ENCODE data around the gene ERAL1. TPM values are rescaled to one million over a fixed set of nuclear protein-coding genes. Genes with fewer than 3 reads are reported as not detected.

The ERAL1 gene
- polyA plus RNA-seq, 3 donors: 27.7 to 34.5 (median 33.8) TPM

DNA sequence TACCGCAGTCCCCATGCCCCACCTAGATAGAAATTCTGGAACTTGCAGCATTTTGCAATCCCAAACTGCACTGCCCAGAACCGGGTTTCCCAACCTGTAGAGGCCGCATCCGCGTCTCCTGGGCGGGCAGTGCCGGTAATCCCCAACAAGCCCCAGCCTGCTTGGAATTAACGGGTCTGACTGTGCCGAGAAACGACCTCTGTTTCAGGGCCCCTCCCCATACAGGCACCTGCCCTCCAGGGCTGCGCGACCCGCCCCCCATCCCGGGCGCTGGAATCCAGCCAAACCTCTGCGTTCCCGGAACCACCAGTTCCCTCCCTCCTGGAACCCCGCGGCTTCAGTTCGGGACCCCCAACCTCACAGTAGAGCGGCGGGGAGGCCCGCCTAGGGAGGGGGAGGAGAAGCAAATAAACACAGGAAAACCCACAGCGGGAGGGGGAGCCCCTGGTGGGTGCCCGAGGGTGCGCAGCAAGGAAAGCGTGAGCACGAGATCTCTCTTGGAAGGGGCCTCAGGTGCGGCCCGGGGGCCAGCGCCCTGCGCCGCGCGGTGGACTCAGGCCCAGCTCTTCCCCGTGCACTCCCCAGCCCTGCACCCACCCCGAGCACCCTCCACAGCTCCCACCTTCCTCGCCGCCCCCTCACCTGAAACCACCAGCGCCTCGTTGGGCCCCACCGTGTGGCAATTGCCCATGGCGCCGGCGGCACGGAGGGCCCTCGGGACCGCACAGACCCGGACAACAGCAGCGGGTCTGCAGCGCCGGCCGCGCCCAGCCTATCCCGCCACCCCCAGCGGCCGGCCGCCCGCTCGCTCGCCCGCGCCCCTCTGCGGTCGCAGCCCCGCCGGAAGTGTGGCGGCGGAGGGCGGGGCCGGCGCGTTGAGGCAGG is 42.3 kb downstream of the ERAL1 start, which contains the start of gene FLOT2:
Gene FLOT2 (minus strand): TSS at position 850 of the 885 bp plus-strand sequence. CDS start 159 bp downstream, at position 691.
- H3K4me3 Mint-ChIP-seq: peak within 1 kb of the TSS; percentile 92 to 93
- Histone ChIP-seq H3K9me3 (replicated peaks in 1 of 2; ENCODE audit: control insufficient read depth in 1 of 2, insufficient read depth in 1 of 2, low read length in 2 of 2) (no peaks in the 10 kb centered on the region), H3K9ac (ENCODE audit: insufficient read depth, low read length, poor library complexity, severe bottlenecking) (peak within 1 kb of the TSS; percentile 91), H2AFZ (ENCODE audit: insufficient read depth, low read depth, low read length, poor library complexity, severe bottlenecking) (peak within 1 kb of the TSS; percentile 95), H3K4me1 (ENCODE audit: control insufficient read depth in 1 of 2, insufficient read depth in 2 of 2, low read length in 2 of 2) (peaks cover 63 to 70% of the 10 kb centered on the region in 2 donors), H3K36me3 (replicated peaks in 1 of 2; ENCODE audit: control insufficient read depth in 1 of 2, insufficient read depth in 2 of 2, low read length in 2 of 2) (no peaks in the 10 kb centered on the region), H3K27ac (ENCODE audit: low read depth in 1 of 2, low read length in 2 of 2) (peak within 1 kb of the TSS; percentile 84 to 90), H3K27me3 (ENCODE audit: control insufficient read depth in 2 of 2, insufficient read depth in 2 of 2, low read length in 2 of 2) (no peaks in the 10 kb centered on the region), H4K20me1 (ENCODE audit: insufficient read depth, low read length) (peaks cover 24% of the 10 kb centered on the region), H3K79me2 (ENCODE audit: insufficient read depth, low read length) (peaks cover 76% of the 10 kb centered on the region), H3K4me2 (replicated peaks; ENCODE audit: extremely low read depth, low read length, poor library complexity, severe bottlenecking) (peak within 1 kb of the TSS; percentile 92), H3K4me3 (replicated peaks in 1 of 3; ENCODE audit: low read depth in 2 of 3, low read length in 3 of 3) (peak within 1 kb of the TSS; percentile 79 to 98 (median 86))
- WGBS (ENCODE audit: insufficient coverage): under 1% methylated on average over 52 of the region's 73 CpGs
- H3K4me1 Mint-ChIP-seq: peaks cover 56% of the 10 kb centered on the region
- H3K9me3 Mint-ChIP-seq: peaks cover 0 to 2% (median 0%) of the 10 kb centered on the region in 7 donors
- H3K27ac Mint-ChIP-seq: peak within 1 kb of the TSS; percentile 85 to 96 (median 93)
- DNase-seq: peak; percentile 37 to 92 (median 79)
- H3K27me3 Mint-ChIP-seq (ENCODE audit: low read depth in 3 of 3): peaks cover 0 to 7% (median 1%) of the 10 kb centered on the region in 3 donors
- H3K36me3 Mint-ChIP-seq: peaks cover 6 to 11% of the 10 kb centered on the region in 2 donors
- TF ChIP-seq, protein P1, sequence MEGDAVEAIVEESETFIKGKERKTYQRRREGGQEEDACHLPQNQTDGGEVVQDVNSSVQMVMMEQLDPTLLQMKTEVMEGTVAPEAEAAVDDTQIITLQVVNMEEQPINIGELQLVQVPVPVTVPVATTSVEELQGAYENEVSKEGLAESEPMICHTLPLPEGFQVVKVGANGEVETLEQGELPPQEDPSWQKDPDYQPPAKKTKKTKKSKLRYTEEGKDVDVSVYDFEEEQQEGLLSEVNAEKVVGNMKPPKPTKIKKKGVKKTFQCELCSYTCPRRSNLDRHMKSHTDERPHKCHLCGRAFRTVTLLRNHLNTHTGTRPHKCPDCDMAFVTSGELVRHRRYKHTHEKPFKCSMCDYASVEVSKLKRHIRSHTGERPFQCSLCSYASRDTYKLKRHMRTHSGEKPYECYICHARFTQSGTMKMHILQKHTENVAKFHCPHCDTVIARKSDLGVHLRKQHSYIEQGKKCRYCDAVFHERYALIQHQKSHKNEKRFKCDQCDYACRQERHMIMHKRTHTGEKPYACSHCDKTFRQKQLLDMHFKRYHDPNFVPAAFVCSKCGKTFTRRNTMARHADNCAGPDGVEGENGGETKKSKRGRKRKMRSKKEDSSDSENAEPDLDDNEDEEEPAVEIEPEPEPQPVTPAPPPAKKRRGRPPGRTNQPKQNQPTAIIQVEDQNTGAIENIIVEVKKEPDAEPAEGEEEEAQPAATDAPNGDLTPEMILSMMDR (IDR thresholded peaks at IDR 0.05): peak; percentile 60
- intact Hi-C loops (cut with micrococcal nuclease): loop anchor here in 1 of 2 donors (5.0 kb wide), 1 partner anchor 180 kb away; the partner anchor contains the start of genes RAB34 and RPL23A

DNA sequence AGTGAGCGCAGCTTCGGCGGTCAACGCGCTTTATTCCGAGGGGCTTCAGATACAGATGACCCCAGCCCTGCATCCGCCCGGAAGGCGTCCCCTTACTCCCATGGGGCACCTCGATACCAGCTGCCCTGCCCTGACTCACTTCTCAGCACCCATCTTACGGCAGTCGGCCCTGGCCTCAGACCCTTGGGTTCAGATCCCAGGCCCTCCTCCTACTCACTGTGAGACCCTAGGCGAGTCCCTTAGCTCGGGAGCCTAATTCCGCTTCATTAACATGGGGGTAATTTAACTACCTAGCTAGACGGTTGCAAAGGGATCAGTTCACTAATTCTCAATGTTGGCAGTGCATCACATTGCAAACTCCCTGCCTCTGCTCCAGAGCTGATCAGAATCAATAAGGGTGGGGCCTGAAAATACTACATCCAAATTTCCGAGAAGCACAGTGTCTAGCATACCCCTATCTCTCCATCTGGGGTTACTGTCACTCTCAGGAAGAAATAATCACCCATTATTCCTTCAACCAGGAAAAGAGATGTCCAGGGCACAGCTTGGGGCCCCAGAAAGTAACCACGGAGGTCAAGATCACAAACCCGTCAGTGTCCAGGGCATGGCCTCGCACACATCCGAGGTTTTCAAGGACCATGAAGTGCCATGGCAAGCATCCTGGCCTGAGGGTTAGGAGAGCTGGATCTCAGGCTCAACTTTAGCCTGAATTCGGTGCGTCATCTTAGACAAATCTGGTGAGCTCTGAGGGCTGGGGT is 43.1 kb downstream of the ERAL1 start:
- TF ChIP-seq, protein P1 (IDR thresholded peaks at IDR 0.05): no peak
- 14% methylated on average over 19 of the region's 23 CpGs for WGBS (ENCODE audit: insufficient coverage)
- Histone ChIP-seq H3K4me3 (replicated peaks in 1 of 3; ENCODE audit: low read depth in 2 of 3, low read length in 3 of 3) (peak overlapping the region; percentile 79 to 98 (median 86)), H3K9me3 (replicated peaks in 1 of 2; ENCODE audit: control insufficient read depth in 1 of 2, insufficient read depth in 1 of 2, low read length in 2 of 2) (no peaks in the 10 kb centered on the region), H3K4me2 (replicated peaks; ENCODE audit: extremely low read depth, low read length, poor library complexity, severe bottlenecking) (peak overlapping the region; percentile 92), H3K9ac (ENCODE audit: insufficient read depth, low read length, poor library complexity, severe bottlenecking) (peak overlapping the region; percentile 91), H3K27ac (ENCODE audit: low read depth in 1 of 2, low read length in 2 of 2) (peak overlapping the region; percentile 84 to 90), H3K4me1 (ENCODE audit: control insufficient read depth in 1 of 2, insufficient read depth in 2 of 2, low read length in 2 of 2) (peaks cover 57 to 68% of the 10 kb centered on the region in 2 donors), H3K27me3 (ENCODE audit: control insufficient read depth in 2 of 2, insufficient read depth in 2 of 2, low read length in 2 of 2) (no peaks in the 10 kb centered on the region), H3K36me3 (replicated peaks in 1 of 2; ENCODE audit: control insufficient read depth in 1 of 2, insufficient read depth in 2 of 2, low read length in 2 of 2) (no peaks in the 10 kb centered on the region), H3K79me2 (ENCODE audit: insufficient read depth, low read length) (peaks cover 68% of the 10 kb centered on the region), H2AFZ (ENCODE audit: insufficient read depth, low read depth, low read length, poor library complexity, severe bottlenecking) (peak overlapping the region; percentile 95), H4K20me1 (ENCODE audit: insufficient read depth, low read length) (peaks cover 16% of the 10 kb centered on the region)
- Mint-ChIP-seq H3K27me3 (ENCODE audit: low read depth in 3 of 3) (peaks cover 0 to 7% (median 1%) of the 10 kb centered on the region in 3 donors), H3K36me3 (peaks cover 6% of the 10 kb centered on the region in 2 donors), H3K27ac (peak overlapping the region in 6 of 7 donors; percentile 82 to 93 (median 90)), H3K4me3 (peak overlapping the region; percentile 92 to 93), H3K4me1 (peaks cover 51% of the 10 kb centered on the region), H3K9me3 (peaks cover 0 to 2% (median 0%) of the 10 kb centered on the region in 7 donors)
- peak in 1 of 3 donors; percentile 36 for DNase-seq
- intact Hi-C loops (cut with micrococcal nuclease): loop anchor here in 1 of 2 donors (5.0 kb wide), 1 partner anchor 181 kb away; the partner anchor contains the start of genes RAB34 and RPL23A
